GM11168 (cell line): ENCODE data around the gene PRKAR1B.
"Not testable (repeated sequence)": the region's sequence is repeated elsewhere in the genome, so short reads cannot be mapped to it uniquely, and the experiment has no call there.

Source experiments
- in situ Hi-C: fragments of 300-500 bp; cut with MboI; formaldehyde crosslinking; loops from one replicate; pipeline ENCODE4 v1.12.0; 2022; ENCODE audit warnings: low sequenced_read_pairs; ENCODE audit not compliant: unreplicated experiment

PRKAR1B gene

DNA sequence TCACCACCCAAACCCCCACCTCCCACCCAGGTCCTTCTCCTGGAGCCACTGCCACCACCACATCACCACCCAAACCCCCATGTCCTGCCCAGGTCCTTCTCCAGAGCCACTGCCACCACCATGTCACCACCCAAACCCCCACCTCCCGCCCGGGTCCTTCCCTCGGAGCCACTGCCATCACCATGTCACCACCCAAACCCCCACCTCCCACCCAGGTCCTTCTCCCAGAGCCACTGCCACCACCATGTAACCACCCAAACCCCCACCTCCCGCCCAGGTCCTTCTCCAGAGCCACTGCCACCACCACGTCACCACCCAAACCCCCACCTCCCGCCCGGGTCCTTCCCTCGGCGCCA lies 175.5 kb downstream of the PRKAR1B start:
- in situ Hi-C loops, result not testable (repeated sequence)

DNA sequence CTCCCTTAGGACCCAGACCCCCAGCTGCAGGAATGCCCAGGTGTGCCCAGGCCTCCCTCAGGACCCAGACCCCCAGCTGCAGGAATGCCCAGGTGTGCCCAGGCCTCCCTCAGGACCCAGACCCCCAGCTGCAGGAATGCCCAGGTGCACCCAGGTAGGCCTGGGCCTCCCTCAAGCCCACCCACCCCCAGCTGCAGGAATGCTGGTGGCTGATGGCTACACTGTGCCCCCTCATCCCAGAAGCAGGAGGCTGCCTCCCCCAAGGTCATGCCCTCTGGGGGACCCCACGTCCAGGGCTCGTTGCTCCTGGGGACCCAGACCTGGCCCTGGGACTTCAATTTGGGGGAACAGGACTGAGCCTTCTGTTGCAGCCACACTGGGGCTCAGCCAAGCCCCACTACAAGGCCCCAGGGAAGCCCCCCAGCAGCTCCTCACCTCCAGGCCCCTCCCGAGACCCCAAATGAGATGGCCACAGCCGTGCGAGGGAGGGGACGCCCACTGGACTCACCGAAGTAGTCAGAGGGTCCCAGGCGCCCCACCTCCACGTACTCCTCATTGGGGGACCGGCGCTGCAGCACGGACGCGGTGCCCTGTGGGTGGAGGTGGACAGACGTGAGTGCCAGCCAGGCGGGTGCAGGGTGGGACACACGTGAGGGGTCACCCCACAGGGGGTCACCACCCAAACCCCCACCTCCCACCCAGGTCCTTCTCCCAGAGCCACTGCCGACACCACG lies 176.0 kb downstream of the PRKAR1B start:
- in situ Hi-C loops, result no loop called here

DNA sequence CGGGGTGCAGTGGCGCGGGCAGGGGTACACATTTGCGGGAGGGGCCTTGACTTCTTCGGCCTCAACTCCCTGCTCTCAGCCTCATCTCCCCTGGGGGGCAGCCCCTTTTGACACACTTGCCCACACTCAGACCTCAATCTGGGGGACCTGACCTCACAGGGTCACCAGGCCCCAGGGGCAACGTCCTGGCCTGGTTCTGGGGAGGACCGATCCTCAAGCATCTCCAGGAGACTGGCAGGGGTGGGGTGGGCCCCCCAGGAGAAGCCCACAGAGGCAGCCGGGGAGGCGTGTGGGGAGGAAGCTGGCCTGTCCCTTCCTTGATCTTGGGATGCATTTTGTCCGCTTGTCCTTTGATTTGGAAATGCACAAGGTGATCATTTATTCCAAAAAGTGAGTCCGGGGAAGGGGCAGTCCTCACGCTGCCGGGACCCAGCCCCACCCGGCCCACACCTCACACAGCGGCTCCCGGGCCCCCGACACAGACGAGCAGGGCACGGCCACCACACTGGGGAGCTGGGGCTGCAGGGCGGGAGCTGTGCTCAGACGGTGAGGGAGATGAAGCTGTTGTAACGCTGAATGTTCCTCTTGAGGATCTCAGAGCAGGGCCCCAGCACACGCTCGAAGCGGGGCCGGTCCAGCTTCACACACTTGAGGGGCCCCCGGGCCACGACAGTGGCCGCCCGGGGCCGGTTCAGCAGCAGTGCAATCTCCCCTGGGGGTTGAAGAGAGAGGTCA lies 177.0 kb downstream of the PRKAR1B start:
- in situ Hi-C loops, result no loop called here

DNA sequence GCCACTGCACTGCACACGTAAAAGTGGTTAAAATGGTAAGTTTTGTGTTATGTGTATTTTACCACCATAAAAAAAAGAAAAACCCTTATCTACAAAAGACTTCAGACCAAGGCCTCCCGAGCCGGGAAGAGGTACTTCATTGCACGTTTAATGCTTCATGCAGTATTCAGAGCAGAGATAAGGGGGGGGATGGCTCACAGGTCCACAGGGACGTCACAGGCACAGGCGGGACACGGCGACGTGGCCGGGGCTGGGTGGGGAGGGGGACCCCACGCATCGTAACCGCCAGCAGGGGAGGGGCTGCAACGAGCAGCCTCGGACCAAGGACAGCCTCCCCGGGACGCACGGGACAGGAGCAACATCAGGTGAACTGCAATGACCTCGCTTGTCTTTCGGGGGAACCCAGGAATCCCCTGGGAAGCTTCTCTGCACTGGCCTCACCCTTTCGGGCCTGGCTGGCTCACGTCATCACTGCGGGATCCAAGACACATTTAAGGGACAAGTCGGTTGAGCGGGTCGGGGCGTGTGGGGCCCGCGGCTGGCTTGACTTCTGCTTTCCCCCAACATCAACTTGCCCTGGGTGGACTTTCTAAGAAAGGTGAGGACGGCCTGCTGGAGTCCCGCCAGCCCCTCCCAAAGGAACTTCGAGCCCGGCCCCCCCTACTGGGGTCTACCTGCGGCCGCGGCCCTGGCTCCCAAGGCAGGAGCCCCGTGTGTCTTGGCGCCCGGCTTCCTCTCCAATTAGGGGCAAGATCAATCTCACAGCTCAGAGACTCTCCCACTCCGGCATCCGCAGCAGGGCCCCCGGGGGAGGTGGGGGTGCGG lies 177.8 kb downstream of the PRKAR1B start:
- in situ Hi-C loops, result no loop called here

DNA sequence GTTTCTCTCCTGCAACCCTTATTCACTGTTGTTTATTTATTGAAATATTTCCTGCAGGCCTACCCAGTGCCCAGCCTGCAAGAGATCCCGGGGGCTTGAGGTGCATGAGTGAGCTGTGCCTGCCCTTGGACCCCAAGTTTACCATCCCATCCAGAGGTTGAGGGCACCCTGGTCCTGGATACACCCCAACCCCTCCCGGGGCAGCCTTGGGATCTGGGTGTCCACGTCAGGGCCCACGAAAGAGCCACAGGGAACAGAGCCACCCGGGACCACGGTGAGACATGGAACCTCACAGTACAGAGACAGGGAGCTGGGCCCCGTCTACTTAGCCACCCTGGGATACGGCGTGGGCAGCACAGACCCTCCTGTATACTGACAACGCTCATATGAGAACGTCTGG lies 178.7 kb downstream of the PRKAR1B start:
- in situ Hi-C loops, result no loop called here

DNA sequence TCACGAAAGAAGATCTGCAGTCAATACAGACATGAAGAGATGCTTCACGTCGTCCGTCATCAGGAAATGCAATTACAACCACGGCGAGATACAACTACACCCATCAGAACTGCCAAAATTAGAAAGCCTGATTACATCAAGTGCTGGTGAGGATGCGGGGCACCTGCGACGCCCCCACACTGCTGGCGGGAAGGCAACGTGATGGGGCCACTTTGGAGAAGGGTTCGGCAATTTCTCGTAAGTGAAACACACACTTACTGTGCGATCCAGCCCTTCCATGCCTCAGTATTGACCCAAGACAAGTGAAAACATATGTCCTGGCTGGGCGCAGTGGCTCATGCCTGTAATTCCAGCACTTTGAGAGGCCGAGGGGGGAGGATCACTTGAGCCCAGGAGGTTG lies 181.6 kb downstream of the PRKAR1B start:
- in situ Hi-C loops, result no loop called here

DNA sequence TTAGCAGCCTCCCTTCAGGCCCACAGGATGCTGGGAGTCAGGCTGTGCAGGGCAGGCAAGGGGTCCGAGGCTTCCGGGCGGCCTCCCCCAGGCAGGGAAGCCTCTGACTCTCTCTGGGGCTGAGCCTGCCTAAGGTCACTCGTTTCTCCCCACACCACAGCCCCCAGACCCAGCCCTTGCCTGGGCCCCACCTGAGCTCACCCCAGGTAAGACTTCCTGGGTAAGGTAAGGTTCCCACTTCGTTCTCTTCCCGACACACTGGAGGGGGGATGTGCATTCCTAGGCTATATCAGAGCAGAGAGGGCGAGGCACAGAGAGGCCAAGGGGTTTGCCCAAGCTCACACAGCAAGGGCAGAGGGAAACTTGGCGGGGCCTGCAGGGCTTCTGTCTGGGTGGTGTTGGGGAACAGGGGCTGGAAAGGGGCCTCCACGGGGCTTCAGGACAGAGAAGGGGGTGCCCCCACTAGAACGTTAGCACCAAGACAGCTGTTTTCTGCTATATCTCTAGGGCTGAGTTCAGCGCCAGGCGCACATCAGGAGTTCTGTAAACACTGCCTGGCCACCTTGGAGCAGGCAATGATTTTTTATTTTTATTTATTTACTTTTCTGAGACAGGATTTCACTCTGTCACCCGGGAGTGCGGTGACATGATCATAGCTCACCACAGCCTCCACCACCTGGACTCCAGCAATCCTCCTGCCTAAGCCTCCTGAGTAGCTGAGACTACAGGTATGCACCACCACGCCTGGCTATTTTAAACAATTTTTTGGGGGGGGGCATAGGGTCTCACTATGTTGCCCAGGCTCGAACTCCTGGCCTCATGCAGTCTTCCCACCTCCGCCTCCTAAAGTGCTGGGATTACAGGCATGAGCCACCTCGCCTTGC lies 182.5 kb downstream of the PRKAR1B start:
- in situ Hi-C loops, result no loop called here

DNA sequence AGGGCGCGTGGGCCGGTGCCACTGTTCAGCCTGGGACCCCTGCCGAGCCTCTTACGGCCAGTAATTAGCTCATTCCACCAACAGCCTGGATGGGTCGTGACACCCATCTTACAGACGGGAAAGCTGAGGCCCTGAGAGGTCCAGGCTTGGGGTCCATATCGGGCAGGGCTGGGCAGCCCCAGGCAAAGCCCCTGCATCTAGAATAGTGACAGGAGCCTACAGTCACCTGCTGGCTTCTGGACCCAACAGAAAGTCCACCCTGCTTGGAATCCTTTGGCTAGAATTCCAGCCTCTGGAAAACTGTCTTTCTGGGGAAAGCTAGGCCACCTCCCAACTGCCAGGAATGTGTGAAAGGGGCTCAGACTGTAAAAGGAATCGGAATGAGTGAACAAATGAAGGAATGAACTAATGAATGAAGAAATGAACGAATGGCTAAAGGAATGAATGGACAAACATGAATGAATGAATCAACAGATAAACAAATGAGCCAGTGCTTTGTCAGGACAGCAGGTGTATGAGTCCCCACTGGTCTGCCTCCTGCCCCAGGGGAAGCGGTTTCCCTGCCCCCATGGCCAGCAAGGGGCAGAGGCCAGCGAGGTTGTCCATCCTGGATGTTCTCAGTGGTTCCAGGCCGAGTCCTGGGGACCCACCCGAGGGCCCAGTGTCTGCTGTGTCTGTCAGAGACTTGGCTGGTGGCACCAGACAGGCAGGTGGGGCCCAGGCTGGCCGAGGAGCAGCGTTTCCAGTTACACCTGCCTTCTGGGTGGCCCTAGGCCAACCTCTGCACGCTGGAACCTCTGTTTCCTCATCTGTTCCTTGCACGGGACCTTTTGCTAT lies 183.4 kb downstream of the PRKAR1B start:
- in situ Hi-C loops, result no loop called here

DNA sequence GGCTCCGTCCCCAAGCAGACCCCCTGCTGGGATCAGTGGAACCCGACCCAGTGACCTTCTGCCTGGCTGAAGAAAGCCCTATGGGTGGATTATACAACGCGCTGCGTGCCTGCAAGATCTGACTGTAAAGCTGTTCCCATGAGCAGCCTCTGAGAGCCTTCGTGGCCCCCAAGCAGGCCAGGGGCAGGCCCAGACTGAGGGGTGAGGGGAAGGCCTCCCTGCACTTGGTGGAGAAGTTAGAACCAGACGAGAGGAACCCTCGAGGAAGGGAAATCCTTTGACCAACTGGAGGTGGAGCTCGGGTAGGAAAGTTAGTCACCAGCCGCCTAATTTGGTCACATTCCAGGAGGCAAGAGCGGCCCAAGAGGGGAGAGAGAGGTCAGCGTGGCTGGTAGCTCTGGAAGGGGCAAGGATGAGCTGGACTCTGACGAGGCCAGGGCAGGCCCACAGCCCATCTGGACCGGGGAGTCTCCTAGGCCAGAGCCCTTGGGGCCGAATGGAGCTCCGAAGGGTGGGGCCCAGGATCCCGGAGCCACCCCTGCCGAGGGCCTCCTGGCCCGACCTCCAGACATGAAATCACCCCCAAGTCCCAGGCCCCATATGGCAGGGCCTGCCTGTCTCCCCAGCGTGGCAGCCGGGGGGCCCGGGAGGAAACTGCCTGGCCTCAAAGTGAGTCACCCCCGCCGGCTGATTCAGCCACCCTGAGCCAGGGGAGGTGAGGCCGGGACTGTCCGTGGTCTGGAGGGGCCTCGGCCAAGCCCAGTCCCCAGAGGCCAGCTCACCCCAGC lies 184.2 kb downstream of the PRKAR1B start:
- in situ Hi-C loops, result no loop called here

DNA sequence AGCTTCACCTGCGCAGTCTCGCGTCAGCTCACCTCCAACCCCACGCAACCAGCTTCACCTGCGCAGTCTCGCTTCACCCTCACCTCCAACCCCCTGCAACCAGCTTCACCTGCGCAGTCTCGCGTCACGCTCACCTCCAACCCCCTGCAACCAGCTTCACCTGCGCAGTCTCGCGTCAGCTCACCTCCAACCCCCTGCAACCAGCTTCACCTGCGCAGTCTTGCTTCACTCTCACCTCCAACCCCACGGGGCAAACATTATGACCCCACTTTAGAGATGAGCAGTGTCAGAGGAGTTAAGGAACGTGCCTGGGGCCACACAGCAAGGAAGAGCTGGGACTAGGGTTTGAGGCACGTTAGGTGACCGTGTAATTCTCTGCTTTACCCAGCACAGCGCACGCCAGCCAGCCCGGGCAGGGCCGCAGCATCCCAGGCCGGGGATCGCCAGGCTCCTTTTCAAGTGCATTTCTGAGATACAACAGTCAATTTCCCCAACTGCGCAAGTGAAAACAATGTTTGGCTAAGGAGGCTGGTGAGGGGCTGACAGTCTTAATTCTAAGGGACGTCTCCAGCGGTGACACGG lies 184.9 kb downstream of the PRKAR1B start:
- in situ Hi-C loops, result no loop called here

DNA sequence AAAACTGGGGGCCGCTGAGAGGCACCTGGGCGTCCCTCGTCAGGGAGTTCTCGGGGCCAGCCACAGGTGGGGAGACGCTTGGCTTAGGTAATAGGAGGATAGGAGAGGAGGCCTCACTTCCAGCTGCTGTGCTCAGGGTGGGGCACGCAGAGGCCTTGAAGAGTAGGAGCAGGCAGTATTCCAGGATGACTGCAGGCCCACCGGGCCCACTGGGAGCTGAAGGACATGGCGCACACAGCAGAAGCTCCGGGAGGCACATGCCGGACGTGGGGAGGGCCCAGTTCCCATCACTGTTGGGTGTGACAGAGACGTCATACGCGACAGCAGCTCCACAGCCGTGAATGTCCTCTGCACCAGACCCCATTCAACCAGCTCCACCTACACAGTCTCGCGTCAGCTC lies 185.4 kb downstream of the PRKAR1B start:
- in situ Hi-C loops, result no loop called here

DNA sequence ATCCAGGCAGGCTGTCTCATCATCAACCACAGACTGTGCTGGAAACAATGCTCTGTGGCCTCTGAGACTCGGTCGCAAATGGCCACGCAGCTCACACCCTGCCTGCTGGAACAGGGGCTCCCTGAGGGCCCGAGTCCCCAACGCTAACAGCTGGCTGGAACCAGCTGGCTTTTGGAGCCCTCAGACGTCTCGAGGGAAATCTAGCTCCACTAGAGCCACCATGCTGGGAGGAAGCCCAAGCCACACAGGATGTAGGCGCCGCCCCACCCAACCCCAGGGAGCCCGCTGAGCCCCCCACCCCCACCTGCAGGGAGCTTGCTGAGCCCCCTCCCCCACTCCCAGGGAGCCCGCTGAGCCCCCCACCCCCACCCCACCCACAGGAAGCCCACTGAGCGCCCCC lies 186.1 kb downstream of the PRKAR1B start:
- in situ Hi-C loops, result no loop called here

DNA sequence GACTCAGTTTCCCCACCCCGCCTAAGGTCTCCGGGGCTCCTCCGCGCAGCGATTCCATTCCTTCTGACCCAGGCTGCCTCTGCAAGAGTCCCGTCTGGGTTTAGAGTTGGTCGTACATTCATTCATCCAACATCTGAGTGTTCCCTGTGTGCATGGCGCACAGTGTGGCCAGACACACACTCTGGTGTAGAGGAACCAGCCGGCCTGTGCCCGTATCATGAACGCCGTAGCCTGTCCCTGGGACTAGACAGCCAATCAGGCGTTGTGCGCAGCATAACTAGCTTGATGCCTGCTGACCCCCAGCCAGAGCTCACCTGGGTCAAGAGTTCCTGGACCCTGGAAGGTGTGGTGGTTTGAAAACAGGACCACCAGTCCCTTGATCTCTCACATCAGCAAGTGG lies 186.5 kb downstream of the PRKAR1B start:
- in situ Hi-C loops, result no loop called here

DNA sequence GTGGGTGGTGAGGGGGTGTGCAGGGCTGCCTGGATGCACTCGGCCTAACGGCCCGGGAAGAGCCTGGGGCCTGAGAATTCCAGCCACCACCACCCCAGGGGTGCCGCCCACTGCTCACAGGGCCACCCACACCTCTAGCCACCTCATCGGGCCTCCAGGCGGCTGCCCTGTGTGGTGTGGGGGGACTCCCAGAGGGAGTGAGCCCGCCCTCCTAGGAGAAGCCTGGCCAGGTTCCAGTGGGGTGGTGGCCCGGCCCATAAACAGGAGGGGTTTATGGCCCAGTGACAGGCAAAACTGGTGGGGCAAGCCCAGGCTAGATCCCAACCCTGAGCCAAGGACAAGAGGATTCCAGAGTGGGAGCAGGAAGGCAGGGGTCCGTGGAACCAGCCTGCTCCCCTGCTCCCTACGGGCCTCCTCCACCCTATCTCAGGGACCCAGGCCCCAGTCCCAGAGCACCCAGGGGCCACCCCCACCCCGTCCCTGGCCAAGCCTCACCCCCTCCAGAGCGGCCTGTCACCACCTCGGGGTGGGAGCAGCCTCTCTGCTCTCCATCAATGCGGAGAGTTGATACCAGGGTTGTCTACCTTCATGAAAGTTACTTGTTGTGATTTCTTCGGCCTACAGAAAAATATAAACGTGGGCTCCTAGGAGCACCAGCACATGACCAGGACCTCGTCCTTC lies 187.2 kb downstream of the PRKAR1B start:
- in situ Hi-C loops, result no loop called here

DNA sequence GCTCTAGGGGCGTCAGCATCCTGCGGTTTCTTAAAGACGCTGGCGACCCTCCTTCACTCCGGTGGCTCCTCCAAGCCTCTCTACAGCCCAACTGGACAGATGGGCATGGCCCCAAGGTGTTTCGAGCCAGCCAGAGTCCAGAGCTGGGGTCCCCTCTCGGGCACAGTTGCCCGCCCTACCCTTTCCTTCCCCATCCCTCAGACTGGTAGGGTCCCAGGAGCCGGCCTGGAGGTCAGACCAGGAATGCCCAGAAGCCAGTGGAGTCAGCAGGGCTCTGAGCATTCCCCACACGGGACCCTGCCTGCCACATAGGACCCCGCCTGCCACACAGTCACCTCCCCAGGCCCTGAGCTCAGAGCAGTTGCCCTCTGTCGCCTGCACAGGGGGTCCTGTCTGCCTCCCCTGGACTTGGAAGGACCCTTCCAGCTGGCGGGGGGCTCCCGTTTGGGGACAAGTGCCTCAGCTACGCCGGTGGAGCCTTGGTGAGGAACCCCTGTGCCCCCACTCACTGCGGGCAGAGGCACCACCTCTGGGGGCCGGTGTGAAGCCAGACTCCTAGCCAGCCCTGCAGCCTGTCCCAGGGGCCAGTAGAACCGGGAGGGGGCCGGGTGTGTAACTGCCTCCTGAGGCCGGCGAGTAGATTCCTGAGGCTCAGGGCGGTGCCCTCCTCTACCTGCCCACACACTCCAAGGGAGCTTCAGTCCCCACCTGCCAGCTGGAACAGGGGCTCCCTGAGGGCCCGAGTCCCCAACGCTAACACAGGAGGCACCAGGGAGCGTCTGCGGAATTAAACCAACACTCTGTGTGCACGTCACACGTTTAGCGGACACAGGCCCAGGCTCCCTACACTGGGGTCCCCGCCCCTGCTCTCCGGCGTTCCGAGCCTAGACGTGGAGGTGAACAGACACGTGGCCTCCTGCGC lies 188.1 kb downstream of the PRKAR1B start:
- in situ Hi-C loops, result no loop called here

DNA sequence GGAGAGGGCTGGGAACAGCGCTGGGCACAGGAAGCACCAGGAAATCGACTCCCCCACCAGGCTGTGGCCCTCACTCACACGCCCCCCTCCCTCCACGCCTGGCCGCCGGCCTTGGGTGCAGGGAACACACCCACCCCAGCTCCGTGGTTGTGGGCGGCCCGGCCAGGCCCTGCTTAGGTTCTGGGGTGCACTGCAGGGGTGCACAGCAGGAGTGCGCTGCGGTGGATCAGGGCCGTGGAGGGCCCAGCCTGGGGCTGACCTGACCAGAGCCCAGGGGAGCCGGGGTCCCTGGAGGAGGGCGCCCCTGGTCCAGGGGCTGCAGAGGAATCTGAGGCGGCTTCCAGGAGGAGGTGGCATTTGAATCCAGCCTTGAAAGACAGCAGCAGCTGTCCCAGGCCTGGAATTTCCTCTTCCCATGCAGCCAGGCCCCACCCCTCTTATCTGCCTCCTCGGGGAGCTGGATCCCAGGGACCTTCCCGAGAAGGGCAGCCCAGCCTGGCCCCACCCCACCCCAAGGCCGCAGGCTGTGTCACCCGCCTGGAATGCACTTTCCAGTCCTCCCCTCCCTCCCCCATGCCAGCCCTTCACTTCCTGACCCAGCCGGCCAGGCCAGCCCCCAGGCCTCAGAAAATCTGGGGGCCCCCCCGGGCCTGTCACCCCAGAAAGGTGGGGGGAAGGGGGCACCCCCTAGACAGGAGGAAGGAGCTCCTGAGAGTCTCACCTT lies 189.0 kb downstream of the PRKAR1B start:
- in situ Hi-C loops, result no loop called here
